ENCODE data around the gene ADAMTS5. TPM values are rescaled to one million over a fixed set of nuclear protein-coding genes. Genes with fewer than 3 reads are reported as not detected.

ADAMTS5 gene
- total RNA-seq, 1 experiment from 2014 or later: not detected

GRCh38 chr21:26892151-26892550 is 74.7 kb downstream of the ADAMTS5 start:
- no peak for DNase-seq (ENCODE audit: extremely low read depth, low read depth)

GRCh38 chr21:26888931-26889330 is 78.0 kb downstream of the ADAMTS5 start:
- no peak for DNase-seq (ENCODE audit: extremely low read depth, low read depth)

- DNase-seq (ENCODE audit: extremely low read depth, low read depth): no peak
Measured at GRCh38 chr21:26888256-26888655, 78.6 kb downstream of the ADAMTS5 start.

GRCh38 chr21:26887251-26887650 is 79.6 kb downstream of the ADAMTS5 start:
- DNase-seq (ENCODE audit: extremely low read depth, low read depth): no peak

GRCh38 chr21:26884436-26884835 is 82.5 kb downstream of the ADAMTS5 start:
- DNase-seq (ENCODE audit: extremely low read depth, low read depth): no peak

- DNase-seq (ENCODE audit: extremely low read depth, low read depth): no peak
Measured at GRCh38 chr21:26883768-26884167, 83.1 kb downstream of the ADAMTS5 start.

- DNase-seq (ENCODE audit: extremely low read depth, low read depth): no peak
Measured at GRCh38 chr21:26881504-26882228, 85.2 kb downstream of the ADAMTS5 start.

- no peak for DNase-seq (ENCODE audit: extremely low read depth, low read depth)
Measured at GRCh38 chr21:26877018-26877417, 89.9 kb downstream of the ADAMTS5 start.

- DNase-seq (ENCODE audit: extremely low read depth, low read depth): no peak
Measured at GRCh38 chr21:26874347-26874746, 92.5 kb downstream of the ADAMTS5 start.

Small RNAs within 50 kb of the gene (small RNA-seq; reads per million reads assigned to genes)
- gene MIR4759: 0 reads per million in 2 experiments

Other genes starting within 250 kb of the ADAMTS5 start
- gene ADAMTS1, start 121.7 kb downstream of the ADAMTS5 start, total RNA-seq (2014; rRNA removed; shearing (Covaris generic)): 14.8 and 16.0 TPM in 2 replicates